SJSA1 (cell line): ENCODE measurements around the gene ILF2. TPM values are rescaled to one million over a fixed set of nuclear protein-coding genes. Genes with fewer than 3 reads are reported as not detected.
A peak's percentile ranks its signal among the peaks of the same experiment; 100 is the strongest.

Experiments used
- DNase-seq, 2 experiments: peaks; one replicate each; pipeline ENCODE4 v3.0.0-alpha.2; 2015 to 2020; ENCODE audit warnings: low spot score in 2 of 2, low read depth in 1 of 2
- H3K27ac ChIP-seq: fragments of 250-450 bp; sonication (Bioruptor Pico); 2 replicates; pipeline ENCODE4 v1.5.1; 2020; ENCODE audit warnings: mild to moderate bottlenecking, moderate library complexity
- H3K27me3 ChIP-seq: fragments of 250-450 bp; sonication (Bioruptor Pico); replicated peaks from 2 replicates; pipeline ENCODE4 v1.5.1; 2020; ENCODE audit warnings: mild to moderate bottlenecking, moderate library complexity
- H3K36me3 ChIP-seq: fragments of 250-450 bp; sonication (Bioruptor Pico); 2 replicates; pipeline ENCODE4 v1.5.1; 2020; ENCODE audit warnings: mild to moderate bottlenecking
- H3K4me1 ChIP-seq: fragments of 250-450 bp; sonication (Bioruptor Pico); replicated peaks from 2 replicates; pipeline ENCODE4 v1.6.1; 2021; ENCODE audit warnings: mild to moderate bottlenecking
- H3K4me3 ChIP-seq: fragments of 250-450 bp; sonication (Bioruptor Pico); 2 replicates; pipeline ENCODE4 v1.5.1; 2020; ENCODE audit warnings: mild to moderate bottlenecking
- H3K9me3 ChIP-seq: fragments of 250-450 bp; sonication (Bioruptor Pico); replicated peaks from 2 replicates; pipeline ENCODE4 v1.5.1; 2020; ENCODE audit warnings: mild to moderate bottlenecking
- total RNA-seq: library from RNA; depleted of rRNA; stranded (reverse); fragments of >200 nt; shearing (Covaris generic); gene quantifications from 2 replicates; pipeline ENCODE4 v1.2.3, GENCODE V29; 2014

ILF2 gene
- total RNA-seq, 1 experiment from 2014 or later, result 370 TPM

DNA sequence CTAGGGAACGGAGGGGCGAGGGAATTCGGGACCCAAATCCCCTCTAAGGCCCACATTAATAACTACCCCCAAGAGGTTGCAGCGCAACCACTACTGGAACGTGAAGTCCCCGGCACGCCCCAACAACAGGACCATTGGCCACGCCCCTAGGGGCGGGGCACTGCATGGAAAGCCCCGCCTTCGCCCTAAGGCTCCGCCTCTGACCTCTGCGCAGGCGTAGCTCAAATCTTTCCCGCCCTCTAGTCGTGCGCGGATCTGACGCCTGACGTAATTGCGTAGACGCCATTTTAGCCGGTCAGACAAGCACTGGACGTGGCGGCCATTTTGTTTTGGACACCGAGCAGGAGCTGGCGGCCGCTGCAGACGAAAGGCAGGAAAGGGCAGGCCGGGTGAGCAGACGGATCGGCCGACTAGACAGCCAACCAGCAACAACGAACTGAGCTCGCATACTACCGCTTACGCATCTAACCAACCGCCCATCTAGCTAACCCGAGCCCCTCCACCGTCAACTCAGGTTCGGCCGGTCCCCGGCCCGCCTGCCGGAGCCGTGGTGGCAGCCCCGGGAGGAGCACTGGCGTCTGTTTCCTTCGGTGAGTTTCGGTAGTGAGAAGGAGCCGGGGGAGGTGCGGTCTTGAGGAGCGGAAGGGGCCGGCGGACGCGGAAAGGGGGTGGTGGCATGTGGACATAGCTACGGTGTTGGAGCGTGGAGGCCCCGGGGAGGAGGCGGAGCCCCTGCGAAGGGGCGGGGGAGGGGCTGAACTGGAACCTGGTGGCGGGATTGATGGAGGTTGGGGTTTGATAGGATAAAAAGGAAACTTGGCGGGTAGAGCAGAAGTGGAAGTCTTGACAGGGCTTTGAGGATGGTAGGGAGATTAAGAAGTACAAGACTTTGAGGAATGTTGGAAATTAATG, 36.8 kb downstream of the ILF2 start, which contains the start of gene CHTOP:
Gene CHTOP, plus strand, starts transcription at position 313 of the 912 bp plus-strand sequence. CDS start 2,523 bp downstream, outside the sequence.
- Histone ChIP-seq H3K27me3 (no peaks in the 10 kb centered on the region), H3K4me1 (0 out of 2 replicates have a peak, but pooled peaks cover 10% of the 10 kb centered on the region), H3K27ac (peak within 1 kb of the TSS; percentile 99), H3K36me3 (peaks cover 48% of the 10 kb centered on the region), H3K4me3 (peak within 1 kb of the TSS; percentile 87), H3K9me3 (no peaks in the 10 kb centered on the region)
- DNase-seq, result peak; percentile 97 to 98

DNA sequence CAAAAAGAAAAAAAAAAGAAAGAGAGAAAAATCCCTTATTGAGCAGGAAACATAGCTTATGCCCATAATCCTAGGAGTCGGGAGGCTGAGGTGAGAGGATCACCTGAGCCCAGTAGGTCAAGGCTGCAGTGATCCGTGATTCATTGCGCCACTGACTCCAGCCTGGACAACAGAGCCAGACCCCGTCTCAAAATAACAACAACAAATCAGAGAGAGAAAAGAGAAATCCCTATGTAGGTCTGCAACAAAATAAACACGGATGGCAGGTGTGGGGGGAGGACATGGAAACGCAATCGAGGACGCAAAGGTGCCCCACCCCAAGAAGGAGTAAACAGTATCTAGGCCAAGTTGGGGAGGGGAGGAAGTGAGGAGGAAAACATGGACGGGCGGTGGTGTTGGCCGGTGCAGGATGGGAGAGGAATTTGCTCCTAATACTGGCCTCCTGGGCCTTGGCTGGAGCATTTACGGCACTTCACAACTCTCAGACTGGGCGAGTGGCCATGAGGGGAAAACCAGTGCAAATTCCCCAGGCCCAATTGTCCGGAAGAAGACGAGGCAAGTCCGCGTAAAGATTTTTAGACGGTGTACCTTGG, 37.5 kb downstream of the ILF2 start:
- Histone ChIP-seq H3K27me3 (no peaks in the 10 kb centered on the region), H3K27ac (no peak overlapping the region), H3K36me3 (peaks cover 41% of the 10 kb centered on the region), H3K4me1 (0 out of 2 replicates have a peak, but pooled peaks cover 10% of the 10 kb centered on the region), H3K9me3 (no peaks in the 10 kb centered on the region), H3K4me3 (peak overlapping the region; percentile 87)
- DNase-seq, result no peak

- Histone ChIP-seq H3K27me3 (no peaks in the 10 kb centered on the region), H3K27ac (no peak overlapping the region), H3K36me3 (peaks cover 22% of the 10 kb centered on the region), H3K9me3 (no peaks in the 10 kb centered on the region), H3K4me3 (no peak overlapping the region), H3K4me1 (peaks cover 26% of the 10 kb centered on the region)
- no peak for DNase-seq
Measured at GRCh38 chr1:153631047-153632022, 39.5 kb downstream of the ILF2 start.

DNA sequence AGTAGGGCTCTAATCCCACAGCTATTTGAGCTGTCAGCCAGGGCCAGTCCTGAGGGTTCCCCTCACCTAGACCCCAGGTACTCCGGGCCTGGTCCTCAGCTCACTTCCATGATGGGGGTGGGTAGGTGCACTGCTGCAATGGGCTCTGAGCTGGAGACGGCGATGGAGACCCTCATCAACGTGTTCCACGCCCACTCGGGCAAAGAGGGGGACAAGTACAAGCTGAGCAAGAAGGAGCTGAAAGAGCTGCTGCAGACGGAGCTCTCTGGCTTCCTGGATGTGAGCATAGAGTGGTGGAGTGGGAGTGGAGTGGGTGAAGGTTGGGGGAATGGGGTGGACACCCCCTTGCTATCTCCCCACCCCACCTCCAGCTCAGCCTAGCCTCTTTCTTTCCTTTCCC, 40.4 kb downstream of the ILF2 start:
- peaks cover 35% of the 10 kb centered on the region for H3K4me1 ChIP-seq
- H3K27me3 ChIP-seq, result no peaks in the 10 kb centered on the region
- H3K36me3 ChIP-seq, result peaks cover 19% of the 10 kb centered on the region
- H3K9me3 ChIP-seq, result no peaks in the 10 kb centered on the region
- H3K27ac ChIP-seq, result no peak overlapping the region
- no peak overlapping the region for H3K4me3 ChIP-seq
- DNase-seq, result no peak

DNA sequence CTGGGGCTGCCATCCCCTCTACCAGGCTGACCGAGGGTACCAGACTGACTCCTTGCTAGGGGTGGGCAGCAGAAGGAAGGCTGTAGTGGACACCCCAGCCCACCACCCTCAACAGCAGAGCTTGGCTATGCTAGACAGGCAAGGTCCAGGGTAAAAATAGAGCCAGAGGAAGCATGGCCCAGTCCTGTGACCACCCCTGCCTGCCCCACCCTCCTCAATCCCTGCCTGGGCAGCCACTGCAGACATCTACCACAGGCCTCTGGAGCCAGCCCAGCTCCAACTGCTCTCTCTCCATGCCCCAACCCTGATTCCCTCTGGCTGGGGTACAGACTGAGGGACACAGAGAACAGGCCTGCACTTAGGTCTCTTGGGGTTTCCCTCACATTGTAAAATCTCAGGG, 40.8 kb downstream of the ILF2 start:
- Histone ChIP-seq H3K36me3 (peaks cover 19% of the 10 kb centered on the region), H3K4me3 (no peak overlapping the region), H3K4me1 (peaks cover 34% of the 10 kb centered on the region), H3K27me3 (no peaks in the 10 kb centered on the region), H3K27ac (no peak overlapping the region), H3K9me3 (no peaks in the 10 kb centered on the region)
- DNase-seq, result no peak

DNA sequence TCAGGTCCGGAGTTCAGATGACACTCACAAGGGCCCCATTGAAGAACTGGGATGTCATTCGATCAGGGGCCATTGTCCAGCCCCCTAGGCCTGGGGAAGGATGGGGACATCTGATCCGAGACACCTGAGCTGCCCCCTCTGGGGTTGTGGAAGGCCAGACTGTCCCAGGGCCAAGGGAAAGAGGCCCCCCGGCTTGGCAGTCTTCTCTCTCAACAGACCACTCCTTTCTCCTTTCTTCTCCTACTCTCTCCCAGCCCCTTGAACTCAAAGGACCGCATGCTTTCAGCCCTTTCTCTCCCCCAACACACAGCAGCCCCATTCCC, 41.5 kb downstream of the ILF2 start:
- no peak for DNase-seq
- Histone ChIP-seq H3K27me3 (no peaks in the 10 kb centered on the region), H3K4me1 (peaks cover 34% of the 10 kb centered on the region), H3K27ac (no peak overlapping the region), H3K36me3 (peaks cover 18% of the 10 kb centered on the region), H3K4me3 (no peak overlapping the region), H3K9me3 (no peaks in the 10 kb centered on the region)

DNA sequence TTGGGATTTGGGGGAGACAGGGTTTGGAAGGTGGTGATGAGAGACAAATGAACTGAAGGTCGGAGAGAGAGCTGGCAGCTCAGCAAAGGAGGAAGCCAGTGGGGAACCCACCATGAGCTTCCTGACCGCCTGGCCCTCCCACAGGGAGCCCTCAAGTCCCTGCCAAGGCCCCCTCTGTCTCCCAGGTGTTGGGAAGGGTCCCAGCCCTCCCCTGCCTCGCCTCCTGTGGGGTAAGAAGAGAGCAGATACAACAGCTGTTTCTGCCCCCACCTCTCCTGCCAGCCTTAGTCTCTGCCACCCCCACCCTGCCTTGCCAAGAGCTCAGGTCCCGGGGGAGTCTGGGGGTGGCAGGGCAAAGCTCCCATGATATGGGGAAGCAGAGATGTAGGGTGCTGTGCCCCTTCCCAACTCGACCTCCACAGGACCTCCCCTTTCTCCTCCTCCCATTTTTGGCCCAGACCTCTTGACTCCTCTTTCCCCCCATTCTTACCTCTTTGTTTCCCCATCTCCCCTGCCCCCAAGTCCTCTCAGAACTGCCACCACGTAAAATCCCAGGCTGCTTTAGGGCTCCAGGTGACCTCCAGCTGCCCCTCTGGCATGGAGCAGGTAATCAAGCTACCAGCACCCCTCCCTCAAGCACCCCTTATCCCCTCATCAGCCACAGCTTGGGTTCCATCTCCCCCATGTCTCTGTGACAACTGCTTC, 42.0 kb downstream of the ILF2 start:
- H3K27ac ChIP-seq, result no peak overlapping the region
- no peak overlapping the region for H3K4me3 ChIP-seq
- peaks cover 18% of the 10 kb centered on the region for H3K36me3 ChIP-seq
- peaks cover 34% of the 10 kb centered on the region for H3K4me1 ChIP-seq
- H3K9me3 ChIP-seq, result no peaks in the 10 kb centered on the region
- no peaks in the 10 kb centered on the region for H3K27me3 ChIP-seq
- no peak for DNase-seq

DNA sequence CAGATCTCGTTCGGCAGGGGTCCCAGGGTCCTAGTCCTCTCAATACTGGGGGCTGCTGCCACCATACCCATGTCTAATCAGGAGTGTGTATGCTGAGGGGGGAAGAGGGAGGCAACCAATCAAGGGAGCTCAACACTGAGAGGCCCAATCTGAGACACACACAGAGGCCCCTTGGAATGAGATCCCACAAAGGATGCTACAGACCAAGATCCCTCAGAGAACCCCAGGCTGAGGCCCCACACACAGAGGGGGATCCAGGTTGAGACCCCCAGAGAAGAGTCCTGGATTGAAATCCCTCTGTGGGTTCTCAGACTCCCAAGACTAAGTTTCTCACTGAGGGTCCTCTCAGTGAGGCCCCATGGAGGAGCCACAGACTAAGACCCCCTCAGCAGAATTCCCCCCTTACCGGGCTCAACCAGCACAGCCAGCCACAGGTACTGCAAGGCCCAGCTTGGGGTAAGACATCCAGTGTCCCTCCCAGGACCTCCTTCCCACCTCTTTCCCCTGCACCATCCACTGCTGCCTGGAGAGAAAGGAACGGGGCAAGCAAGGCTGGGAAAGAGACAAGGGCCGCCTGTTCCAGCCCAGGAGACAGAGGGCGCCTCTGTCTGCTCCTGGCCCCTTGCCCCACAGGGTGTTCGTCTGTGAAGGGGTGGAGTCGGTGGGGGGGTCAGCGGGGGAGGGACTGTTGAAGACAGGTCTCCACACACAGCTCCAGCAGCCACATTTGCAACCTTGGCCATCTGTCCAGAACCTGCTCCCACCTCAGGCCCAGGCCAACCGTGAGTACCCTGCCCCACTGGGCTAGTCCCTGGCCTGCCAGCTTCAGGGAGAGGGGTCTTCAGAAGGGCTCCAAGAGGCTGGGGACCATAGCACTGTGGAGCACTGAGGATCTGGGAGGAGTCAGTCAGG, 42.8 kb downstream of the ILF2 start, which contains the start of gene S100A1:
Gene S100A1, plus strand, starts transcription at position 720 of the 912 bp plus-strand sequence. CDS start 2,088 bp downstream, outside the sequence.
- peaks cover 31% of the 10 kb centered on the region for H3K4me1 ChIP-seq
- H3K27me3 ChIP-seq, result no peaks in the 10 kb centered on the region
- no peak for DNase-seq
- peak within 1 kb of the TSS; percentile 89 for H3K27ac ChIP-seq
- H3K36me3 ChIP-seq, result peaks cover 22% of the 10 kb centered on the region
- H3K4me3 ChIP-seq, result peak within 1 kb of the TSS; percentile 41
- H3K9me3 ChIP-seq, result no peaks in the 10 kb centered on the region

- Histone ChIP-seq H3K9me3 (no peaks in the 10 kb centered on the region), H3K36me3 (peaks cover 27% of the 10 kb centered on the region), H3K4me1 (peaks cover 31% of the 10 kb centered on the region), H3K27ac (peak within 1 kb of the TSS; percentile 89), H3K27me3 (no peaks in the 10 kb centered on the region), H3K4me3 (peak within 1 kb of the TSS; percentile 41)
- DNase-seq, result peak; percentile 90 to 91
Measured at GRCh38 chr1:153626904-153627714, 43.7 kb downstream of the ILF2 start, which contains the start of gene S100A13. S100A13 (minus strand) TSS chr1:153627505; CDS start chr1:153626472, 1,033 bp downstream.

- Histone ChIP-seq H3K27ac (peak overlapping the region; percentile 89), H3K9me3 (no peaks in the 10 kb centered on the region), H3K4me1 (peaks cover 30% of the 10 kb centered on the region), H3K36me3 (peaks cover 31% of the 10 kb centered on the region), H3K27me3 (no peaks in the 10 kb centered on the region), H3K4me3 (peak overlapping the region; percentile 41)
- no peak for DNase-seq
Measured at GRCh38 chr1:153626477-153626903, 44.3 kb downstream of the ILF2 start.

DNA sequence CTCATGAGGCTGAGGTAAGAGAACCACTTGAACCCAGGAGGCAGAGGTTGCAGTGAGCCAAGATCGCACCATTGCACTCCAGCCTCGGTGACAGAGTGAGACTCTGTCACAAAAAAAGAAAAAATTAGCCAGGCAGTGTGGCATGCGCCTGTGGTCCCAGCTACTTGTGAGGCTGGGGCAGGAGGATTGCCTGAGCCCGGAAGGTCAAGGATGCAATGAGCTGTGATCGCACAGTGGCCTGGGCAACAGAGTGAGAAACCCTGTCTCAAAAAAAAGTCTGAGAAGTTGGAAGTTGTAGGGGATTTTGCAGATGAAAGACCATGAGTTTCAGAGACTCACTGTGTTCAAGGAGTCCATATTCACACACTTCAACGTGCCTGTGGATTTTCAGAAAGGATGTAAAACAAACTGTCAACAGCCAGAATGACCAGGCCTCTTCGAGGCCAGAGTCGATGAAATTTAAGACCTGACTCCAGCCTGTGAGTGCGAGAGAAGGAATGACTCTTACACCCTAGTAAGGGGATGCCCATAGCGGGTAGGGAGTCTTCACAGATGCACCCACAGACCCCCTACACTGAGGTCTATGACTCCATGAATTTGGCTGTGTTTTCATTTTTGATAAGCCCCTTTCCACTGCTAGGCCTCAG, 45.7 kb downstream of the ILF2 start:
- Histone ChIP-seq H3K4me3 (no peak overlapping the region), H3K27ac (no peak overlapping the region), H3K36me3 (peaks cover 33% of the 10 kb centered on the region)

More for the DNA sequence above, 45.7 kb downstream of the ILF2 start:
- no peak for DNase-seq
- H3K9me3 ChIP-seq, result no peaks in the 10 kb centered on the region
- H3K4me1 ChIP-seq, result peaks cover 27% of the 10 kb centered on the region
- no peaks in the 10 kb centered on the region for H3K27me3 ChIP-seq
